Measurements from ENCODE around the gene IFT88.

Gene IFT88

GRCh38 chr13:20719783-20720182, 152.8 kb downstream of the IFT88 start:
- Histone ChIP-seq H3K9me3 (ENCODE audit: control insufficient read depth, low read length) (no peaks in the 10 kb centered on the region), H3K4me1 (ENCODE audit: control insufficient read depth, insufficient read depth, low read length) (peaks cover 15% of the 10 kb centered on the region), H3K27me3 (ENCODE audit: control insufficient read depth, insufficient read depth, low read length, poor library complexity, severe bottlenecking) (peaks cover 32% of the 10 kb centered on the region), H3K36me3 (ENCODE audit: control insufficient read depth, insufficient read depth, low read length) (no peaks in the 10 kb centered on the region), H3K4me3 (ENCODE audit: insufficient read depth, low read depth, low read length) (no peak overlapping the region), H3K27ac (ENCODE audit: insufficient read depth, low read depth, low read length, poor library complexity, severe bottlenecking) (no peak overlapping the region)
- 90 to 92% methylated on average over 13 of the region's 13 CpGs for WGBS, 2 experiments

DNA sequence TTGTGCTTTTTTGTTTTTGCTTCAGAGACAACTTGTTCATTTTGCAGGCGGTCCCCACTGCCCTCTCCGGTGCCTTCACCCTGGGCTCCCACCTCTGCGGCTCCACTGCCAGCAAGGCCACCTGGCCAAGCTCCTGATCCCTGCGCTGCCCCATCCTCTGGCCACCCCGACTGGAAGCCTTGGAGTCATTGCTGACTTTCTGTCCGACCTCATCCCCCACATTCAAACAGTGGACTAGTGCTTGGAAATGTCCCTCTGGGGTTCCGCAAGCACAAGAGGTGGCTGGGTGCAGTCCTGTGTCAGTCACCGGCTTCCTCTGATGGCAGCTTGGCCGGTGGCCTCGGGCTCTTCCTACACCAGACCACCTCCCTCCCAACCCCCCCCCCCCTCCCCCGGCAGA, 153.5 kb downstream of the IFT88 start:
- Histone ChIP-seq H3K36me3 (ENCODE audit: control insufficient read depth, insufficient read depth, low read length) (no peaks in the 10 kb centered on the region), H3K4me1 (ENCODE audit: control insufficient read depth, insufficient read depth, low read length) (peaks cover 15% of the 10 kb centered on the region), H3K4me3 (ENCODE audit: insufficient read depth, low read depth, low read length) (no peak overlapping the region), H3K9me3 (ENCODE audit: control insufficient read depth, low read length) (no peaks in the 10 kb centered on the region), H3K27ac (ENCODE audit: insufficient read depth, low read depth, low read length, poor library complexity, severe bottlenecking) (no peak overlapping the region), H3K27me3 (ENCODE audit: control insufficient read depth, insufficient read depth, low read length, poor library complexity, severe bottlenecking) (peaks cover 32% of the 10 kb centered on the region)
- 88 to 89% methylated on average over 10 of the region's 11 CpGs for WGBS, 2 experiments

DNA sequence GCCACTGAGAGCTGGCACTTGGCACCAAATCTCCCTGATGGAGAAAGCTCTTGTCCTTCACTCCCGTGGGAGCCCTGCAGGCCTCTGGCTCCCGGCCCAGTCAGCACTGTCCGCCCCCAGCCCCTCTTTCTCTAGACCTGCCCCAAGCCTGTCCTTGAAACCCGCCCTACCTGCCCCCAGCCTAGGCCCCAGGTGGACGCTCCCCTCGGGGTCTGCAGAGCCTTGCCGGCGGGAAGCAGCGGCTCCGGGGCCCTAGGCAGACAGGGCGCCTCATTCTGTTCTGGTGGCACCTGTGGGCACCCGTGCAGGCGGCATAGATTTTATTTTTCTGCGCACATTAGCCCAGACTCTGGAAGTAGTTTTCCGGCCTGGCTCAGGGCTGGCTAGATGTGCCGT, 154.1 kb downstream of the IFT88 start:
- Histone ChIP-seq H3K4me3 (ENCODE audit: insufficient read depth, low read depth, low read length) (peak overlapping the region; percentile 27), H3K27ac (ENCODE audit: insufficient read depth, low read depth, low read length, poor library complexity, severe bottlenecking) (no peak overlapping the region), H3K4me1 (ENCODE audit: control insufficient read depth, insufficient read depth, low read length) (peaks cover 15% of the 10 kb centered on the region), H3K27me3 (ENCODE audit: control insufficient read depth, insufficient read depth, low read length, poor library complexity, severe bottlenecking) (peaks cover 32% of the 10 kb centered on the region), H3K9me3 (ENCODE audit: control insufficient read depth, low read length) (no peaks in the 10 kb centered on the region), H3K36me3 (ENCODE audit: control insufficient read depth, insufficient read depth, low read length) (no peaks in the 10 kb centered on the region)
- WGBS, 2 experiments = 83 to 84% methylated on average over 16 of the region's 16 CpGs

DNA sequence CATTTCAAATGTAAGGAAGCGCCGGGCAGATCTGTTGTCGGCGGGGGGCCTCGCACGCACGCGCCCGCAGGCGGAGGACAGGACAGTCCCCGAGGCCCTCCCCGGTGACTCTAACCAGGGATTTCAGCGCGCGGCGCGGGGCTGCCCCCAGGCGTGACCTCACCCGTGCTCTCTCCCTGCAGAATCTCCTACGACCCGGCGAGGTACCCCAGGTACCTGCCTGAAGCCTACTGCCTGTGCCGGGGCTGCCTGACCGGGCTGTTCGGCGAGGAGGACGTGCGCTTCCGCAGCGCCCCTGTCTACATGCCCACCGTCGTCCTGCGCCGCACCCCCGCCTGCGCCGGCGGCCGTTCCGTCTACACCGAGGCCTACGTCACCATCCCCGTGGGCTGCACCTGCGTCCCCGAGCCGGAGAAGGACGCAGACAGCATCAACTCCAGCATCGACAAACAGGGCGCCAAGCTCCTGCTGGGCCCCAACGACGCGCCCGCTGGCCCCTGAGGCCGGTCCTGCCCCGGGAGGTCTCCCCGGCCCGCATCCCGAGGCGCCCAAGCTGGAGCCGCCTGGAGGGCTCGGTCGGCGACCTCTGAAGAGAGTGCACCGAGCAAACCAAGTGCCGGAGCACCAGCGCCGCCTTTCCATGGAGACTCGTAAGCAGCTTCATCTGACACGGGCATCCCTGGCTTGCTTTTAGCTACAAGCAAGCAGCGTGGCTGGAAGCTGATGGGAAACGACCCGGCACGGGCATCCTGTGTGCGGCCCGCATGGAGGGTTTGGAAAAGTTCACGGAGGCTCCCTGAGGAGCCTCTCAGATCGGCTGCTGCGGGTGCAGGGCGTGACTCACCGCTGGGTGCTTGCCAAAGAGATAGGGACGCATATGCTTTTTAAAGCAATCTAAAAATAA, 154.7 kb downstream of the IFT88 start:
- H3K27ac ChIP-seq (ENCODE audit: insufficient read depth, low read depth, low read length, poor library complexity, severe bottlenecking) = no peak overlapping the region
- peaks cover 32% of the 10 kb centered on the region for H3K27me3 ChIP-seq (ENCODE audit: control insufficient read depth, insufficient read depth, low read length, poor library complexity, severe bottlenecking)
- no peaks in the 10 kb centered on the region for H3K9me3 ChIP-seq (ENCODE audit: control insufficient read depth, low read length)
- H3K4me3 ChIP-seq (ENCODE audit: insufficient read depth, low read depth, low read length) = peak overlapping the region; percentile 27
- no peaks in the 10 kb centered on the region for H3K36me3 ChIP-seq (ENCODE audit: control insufficient read depth, insufficient read depth, low read length)
- H3K4me1 ChIP-seq (ENCODE audit: control insufficient read depth, insufficient read depth, low read length) = peaks cover 10% of the 10 kb centered on the region
- 7 to 8% methylated on average over 78 to 80 of the region's 81 CpGs for WGBS, 2 experiments

DNA sequence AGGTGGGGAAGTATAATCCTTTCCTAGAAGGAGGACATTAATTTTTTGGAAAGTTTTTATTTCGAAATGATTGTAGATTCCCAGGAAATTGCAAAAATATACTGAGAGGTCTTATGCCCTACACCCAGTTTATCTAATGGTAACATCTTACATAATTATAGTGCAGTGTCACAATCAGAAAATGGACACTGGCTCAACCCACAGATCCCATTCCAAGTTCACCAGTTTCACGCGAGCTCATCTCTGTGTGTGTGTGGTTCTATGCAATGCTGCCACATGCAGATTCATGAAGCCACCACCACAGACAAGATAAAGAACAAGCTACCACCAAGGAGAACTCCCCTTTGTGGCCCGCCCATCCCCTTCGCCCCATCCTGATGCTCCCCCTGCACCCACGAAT, 160.9 kb downstream of the IFT88 start:
- Histone ChIP-seq H3K9me3 (ENCODE audit: control insufficient read depth, low read length) (no peaks in the 10 kb centered on the region), H3K27me3 (ENCODE audit: control insufficient read depth, insufficient read depth, low read length, poor library complexity, severe bottlenecking) (peaks cover under 1% of the 10 kb centered on the region), H3K36me3 (ENCODE audit: control insufficient read depth, insufficient read depth, low read length) (peaks cover 2% of the 10 kb centered on the region), H3K4me3 (ENCODE audit: insufficient read depth, low read depth, low read length) (no peak overlapping the region), H3K27ac (ENCODE audit: insufficient read depth, low read depth, low read length, poor library complexity, severe bottlenecking) (no peak overlapping the region), H3K4me1 (ENCODE audit: control insufficient read depth, insufficient read depth, low read length) (no peaks in the 10 kb centered on the region)
- WGBS, 2 experiments = 93 to 94% methylated on average over 6 of the region's 6 CpGs

DNA sequence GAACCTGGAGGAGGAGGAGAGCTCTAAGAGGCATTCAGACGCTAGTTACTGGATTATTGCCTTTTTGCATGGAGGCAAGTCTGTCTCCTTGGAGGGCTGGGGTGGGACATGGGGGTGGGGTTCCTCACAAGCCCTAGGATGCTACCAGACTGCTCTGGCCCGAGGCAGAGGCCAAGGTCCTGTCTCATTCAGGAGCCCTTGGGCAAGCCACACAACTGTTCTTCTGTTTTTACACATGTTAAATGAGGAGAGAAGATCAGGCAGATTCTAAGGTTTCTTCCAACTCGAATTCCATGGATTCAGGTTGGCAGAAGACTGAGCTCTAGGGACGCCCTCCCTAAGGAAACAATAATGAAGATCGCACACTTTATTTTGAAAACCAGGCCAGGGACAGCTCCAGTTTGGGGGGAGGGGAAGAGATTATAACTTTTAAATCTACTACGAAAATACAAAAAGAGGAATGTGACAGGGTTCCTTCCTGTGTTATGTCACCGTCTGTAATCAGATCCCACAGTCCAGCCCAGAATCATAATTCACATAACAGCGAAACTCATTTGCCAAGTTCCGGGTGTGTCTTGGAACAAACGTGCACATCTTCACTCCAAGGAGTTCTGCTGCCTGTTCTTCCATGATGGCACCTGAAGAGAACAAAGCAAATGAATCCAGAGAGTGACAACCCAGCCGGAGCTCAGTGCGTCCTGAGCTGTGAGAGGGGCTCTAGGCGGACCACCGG, 161.8 kb downstream of the IFT88 start:
- H3K36me3 ChIP-seq (ENCODE audit: control insufficient read depth, insufficient read depth, low read length) = peaks cover 2% of the 10 kb centered on the region
- H3K27ac ChIP-seq (ENCODE audit: insufficient read depth, low read depth, low read length, poor library complexity, severe bottlenecking) = no peak overlapping the region
- H3K4me1 ChIP-seq (ENCODE audit: control insufficient read depth, insufficient read depth, low read length) = no peaks in the 10 kb centered on the region
- no peak overlapping the region for H3K4me3 ChIP-seq (ENCODE audit: insufficient read depth, low read depth, low read length)
- H3K9me3 ChIP-seq (ENCODE audit: control insufficient read depth, low read length) = no peaks in the 10 kb centered on the region
- 93 to 96% methylated on average over 14 of the region's 14 CpGs for WGBS, 2 experiments
- no peaks in the 10 kb centered on the region for H3K27me3 ChIP-seq (ENCODE audit: control insufficient read depth, insufficient read depth, low read length, poor library complexity, severe bottlenecking)

- H3K4me1 ChIP-seq (ENCODE audit: control insufficient read depth, insufficient read depth, low read length) = no peaks in the 10 kb centered on the region
- H3K4me3 ChIP-seq (ENCODE audit: insufficient read depth, low read depth, low read length) = no peak overlapping the region
- WGBS, 2 experiments = 92% methylated on average over 33 of the region's 33 CpGs
- peaks cover 2% of the 10 kb centered on the region for H3K36me3 ChIP-seq (ENCODE audit: control insufficient read depth, insufficient read depth, low read length)
- no peak overlapping the region for H3K27ac ChIP-seq (ENCODE audit: insufficient read depth, low read depth, low read length, poor library complexity, severe bottlenecking)
- no peaks in the 10 kb centered on the region for H3K9me3 ChIP-seq (ENCODE audit: control insufficient read depth, low read length)
- no peaks in the 10 kb centered on the region for H3K27me3 ChIP-seq (ENCODE audit: control insufficient read depth, insufficient read depth, low read length, poor library complexity, severe bottlenecking)
Measured at GRCh38 chr13:20729633-20730585, 163.0 kb downstream of the IFT88 start.

GRCh38 chr13:20738616-20739015, 171.7 kb downstream of the IFT88 start:
- no peak overlapping the region for H3K4me3 ChIP-seq (ENCODE audit: insufficient read depth, low read depth, low read length)
- no peaks in the 10 kb centered on the region for H3K4me1 ChIP-seq (ENCODE audit: control insufficient read depth, insufficient read depth, low read length)
- H3K36me3 ChIP-seq (ENCODE audit: control insufficient read depth, insufficient read depth, low read length) = no peaks in the 10 kb centered on the region
- no peak overlapping the region for H3K27ac ChIP-seq (ENCODE audit: insufficient read depth, low read depth, low read length, poor library complexity, severe bottlenecking)
- H3K27me3 ChIP-seq (ENCODE audit: control insufficient read depth, insufficient read depth, low read length, poor library complexity, severe bottlenecking) = no peaks in the 10 kb centered on the region
- WGBS, 2 experiments = 95 to 97% methylated on average over 6 of the region's 6 CpGs
- no peaks in the 10 kb centered on the region for H3K9me3 ChIP-seq (ENCODE audit: control insufficient read depth, low read length)

- no peaks in the 10 kb centered on the region for H3K27me3 ChIP-seq (ENCODE audit: control insufficient read depth, insufficient read depth, low read length, poor library complexity, severe bottlenecking)
- no peaks in the 10 kb centered on the region for H3K9me3 ChIP-seq (ENCODE audit: control insufficient read depth, low read length)
- no peaks in the 10 kb centered on the region for H3K4me1 ChIP-seq (ENCODE audit: control insufficient read depth, insufficient read depth, low read length)
- WGBS, 2 experiments = 96% methylated on average over 22 of the region's 22 CpGs
- no peaks in the 10 kb centered on the region for H3K36me3 ChIP-seq (ENCODE audit: control insufficient read depth, insufficient read depth, low read length)
- no peak overlapping the region for H3K4me3 ChIP-seq (ENCODE audit: insufficient read depth, low read depth, low read length)
- no peak overlapping the region for H3K27ac ChIP-seq (ENCODE audit: insufficient read depth, low read depth, low read length, poor library complexity, severe bottlenecking)
Measured at GRCh38 chr13:20740021-20740420, 173.1 kb downstream of the IFT88 start.
